ENCODE results near the gene PRSS33. TPM values are rescaled to one million over a fixed set of nuclear protein-coding genes. Genes with fewer than 3 reads are reported as not detected.

PRSS33 gene
- total RNA-seq, 1 experiment from 2014 or later: not detected

GRCh38 chr16:2743007-2743810 is 44.2 kb downstream of the PRSS33 start:
- no peak for DNase-seq (ENCODE audit: low read depth)

- no peak for DNase-seq (ENCODE audit: low read depth)
These were observed 44.9 kb downstream of the PRSS33 start for GRCh38 chr16:2742323-2743006.

- DNase-seq (ENCODE audit: low read depth): no peak
These were observed 46.2 kb downstream of the PRSS33 start for GRCh38 chr16:2741168-2741567.

- DNase-seq (ENCODE audit: low read depth): no peak
These were observed 46.9 kb downstream of the PRSS33 start for GRCh38 chr16:2740476-2740875.

- DNase-seq (ENCODE audit: low read depth): no peak
These were observed 47.5 kb downstream of the PRSS33 start for GRCh38 chr16:2739625-2740430.

- no peak for DNase-seq (ENCODE audit: low read depth)
These were observed 48.7 kb downstream of the PRSS33 start for GRCh38 chr16:2738615-2739014.

GRCh38 chr16:2737895-2738418 is 49.4 kb downstream of the PRSS33 start:
- no peak for DNase-seq (ENCODE audit: low read depth)

- DNase-seq (ENCODE audit: low read depth): no peak
These were observed 50.1 kb downstream of the PRSS33 start for GRCh38 chr16:2737238-2737605.

GRCh38 chr16:2736476-2737237 is 50.7 kb downstream of the PRSS33 start:
- DNase-seq (ENCODE audit: low read depth): no peak

GRCh38 chr16:2734844-2735515 is 52.4 kb downstream of the PRSS33 start:
- no peak for DNase-seq (ENCODE audit: low read depth)

Small RNA genes within 50 kb of the gene (small RNA-seq; reads per million reads assigned to genes)
- 0.25 reads per million, percentile 18 among the genes with 10 or more reads in this experiment for gene SNORA3C

Other genes starting within 250 kb of the PRSS33 start
- gene PDPK1, start 249.5 kb downstream of the PRSS33 start, total RNA-seq (2014; rRNA removed; shearing (Covaris generic)): 18.2 and 21.5 TPM in 2 replicates
- 45.4 and 61.4 TPM in 2 replicates for gene KCTD5, start 105.0 kb downstream of the PRSS33 start, total RNA-seq (2014; rRNA removed; shearing (Covaris generic))
- gene PRSS27, start 67.3 kb downstream of the PRSS33 start, total RNA-seq (2014; rRNA removed; shearing (Covaris generic)): not detected in 2 replicates
- gene SRRM2, start 34.9 kb downstream of the PRSS33 start, total RNA-seq (2014; rRNA removed; shearing (Covaris generic)): 46.2 and 63.5 TPM in 2 replicates
- 159 and 224 TPM in 2 replicates for gene ELOB, start 10.3 kb downstream of the PRSS33 start, total RNA-seq (2014; rRNA removed; shearing (Covaris generic))
- not detected in 2 replicates for gene PRSS41, start 10.9 kb upstream of the PRSS33 start, total RNA-seq (2014; rRNA removed; shearing (Covaris generic))
- gene PRSS21, start 29.7 kb upstream of the PRSS33 start, total RNA-seq (2014; rRNA removed; shearing (Covaris generic)): not detected in 2 replicates
- gene ZG16B, start 42.7 kb upstream of the PRSS33 start, total RNA-seq (2014; rRNA removed; shearing (Covaris generic)): 0.20 and 0.47 TPM in 2 replicates
- gene PRSS22, start 70.6 kb upstream of the PRSS33 start, total RNA-seq (2014; rRNA removed; shearing (Covaris generic)): not detected in 2 replicates
- gene FLYWCH2, start 95.7 kb upstream of the PRSS33 start, total RNA-seq (2014; rRNA removed; shearing (Covaris generic)): 33.2 and 34.5 TPM in 2 replicates
- 21.0 and 25.8 TPM in 2 replicates for gene FLYWCH1, start 124.4 kb upstream of the PRSS33 start, total RNA-seq (2014; rRNA removed; shearing (Covaris generic))
- 2.4 and 2.5 TPM in 2 replicates for gene KREMEN2, start 176.7 kb upstream of the PRSS33 start, total RNA-seq (2014; rRNA removed; shearing (Covaris generic))
- 47.9 TPM in 2 replicates for gene PAQR4, start 181.8 kb upstream of the PRSS33 start, total RNA-seq (2014; rRNA removed; shearing (Covaris generic))
- gene PKMYT1, start 192.9 kb upstream of the PRSS33 start, total RNA-seq (2014; rRNA removed; shearing (Covaris generic)): 37.6 and 46.9 TPM in 2 replicates
- not detected in 2 replicates for gene CLDN9, start 225.4 kb upstream of the PRSS33 start, total RNA-seq (2014; rRNA removed; shearing (Covaris generic))
- 0.07 TPM in 1 of 2 replicates, not detected in the other for gene CLDN6, start 230.6 kb upstream of the PRSS33 start, total RNA-seq (2014; rRNA removed; shearing (Covaris generic))
- gene TNFRSF12A, start 232.8 kb upstream of the PRSS33 start, total RNA-seq (2014; rRNA removed; shearing (Covaris generic)): 411 and 496 TPM in 2 replicates
- gene HCFC1R1, start 236.4 kb upstream of the PRSS33 start, total RNA-seq (2014; rRNA removed; shearing (Covaris generic)): 246 and 370 TPM in 2 replicates
- gene THOC6, start 236.5 kb upstream of the PRSS33 start, total RNA-seq (2014; rRNA removed; shearing (Covaris generic)): 56.9 and 64.6 TPM in 2 replicates
- not detected in 2 replicates for gene BICDL2, start 249.4 kb upstream of the PRSS33 start, total RNA-seq (2014; rRNA removed; shearing (Covaris generic))